Measurements from ENCODE around the gene AP4E1. TPM values are rescaled to one million over a fixed set of nuclear protein-coding genes. Genes with fewer than 3 reads are reported as not detected.
"Not testable (repeated sequence)": the region's sequence is repeated elsewhere in the genome, so short reads cannot be mapped to it uniquely, and the experiment has no call there.

The AP4E1 gene
- total RNA-seq, 1 donor from 2014 or later, result 11.5 TPM

DNA sequence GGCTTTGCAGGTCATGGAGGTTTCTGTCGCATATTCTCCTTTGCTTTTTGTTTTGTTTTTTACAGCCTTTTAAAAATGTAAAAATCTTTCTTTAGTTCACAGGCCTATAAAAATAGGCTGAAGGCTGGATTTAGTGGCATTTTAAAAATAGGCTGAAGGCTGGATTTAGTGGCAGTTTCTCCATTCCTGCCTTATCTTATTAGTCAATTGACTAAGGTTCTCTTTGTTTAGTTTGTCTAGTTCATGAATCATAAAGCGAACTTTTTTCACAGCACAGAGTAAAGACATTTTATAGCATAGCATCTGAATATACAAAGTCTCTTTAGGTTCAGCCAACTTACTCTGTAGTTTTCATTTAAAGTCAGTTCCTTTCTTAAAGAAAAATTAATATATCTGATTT is 31.4 kb downstream of the AP4E1 start:
- intact Hi-C loops (cut with micrococcal nuclease), result no loop called here

- intact Hi-C loops (cut with micrococcal nuclease), result no loop called here
Measured at GRCh38 chr15:50940506-50940905, 32.0 kb downstream of the AP4E1 start.

DNA sequence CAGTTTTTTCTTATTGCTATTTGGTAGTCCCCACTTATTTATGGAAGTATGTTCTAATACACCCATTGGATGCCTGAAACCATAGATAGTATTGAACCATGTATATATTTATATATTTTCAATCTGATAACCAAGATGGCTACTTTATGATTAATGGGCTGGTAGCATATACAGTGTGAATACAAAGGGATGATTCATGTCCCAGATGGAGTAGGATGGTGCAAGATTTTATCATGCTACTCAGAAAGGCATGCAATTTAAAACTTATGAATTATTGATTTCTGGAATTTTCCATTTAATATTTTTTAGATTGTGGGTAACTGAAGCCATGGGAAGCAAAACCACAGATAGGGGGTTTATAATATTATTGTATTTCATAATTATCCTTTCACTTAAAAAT is 35.2 kb downstream of the AP4E1 start:
- intact Hi-C loops (cut with micrococcal nuclease), result no loop called here

DNA sequence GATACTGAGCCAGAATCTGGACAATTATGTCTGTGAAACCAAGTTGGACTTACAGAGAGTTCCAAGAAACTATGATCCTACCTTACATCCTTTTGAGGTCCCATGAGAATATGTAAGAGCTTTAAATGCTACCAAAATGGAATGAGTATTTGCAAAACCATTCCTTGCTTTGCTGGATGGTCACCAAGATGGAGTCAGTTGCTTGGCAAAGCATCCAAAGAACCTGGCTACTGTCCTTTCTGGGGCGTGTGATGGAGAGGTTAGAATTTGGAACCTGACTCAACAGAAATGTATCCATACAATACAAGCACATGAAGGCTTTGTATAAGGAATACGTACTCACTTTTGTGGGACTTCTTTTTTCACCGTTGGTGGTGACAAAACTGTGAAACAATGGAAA is 36.2 kb downstream of the AP4E1 start:
- intact Hi-C loops (cut with micrococcal nuclease), result no loop called here

- intact Hi-C loops (cut with micrococcal nuclease), result no loop called here
Measured at GRCh38 chr15:50945725-50946124, 37.2 kb downstream of the AP4E1 start.

GRCh38 chr15:50950745-50951144 is 42.3 kb downstream of the AP4E1 start:
- intact Hi-C loops (cut with micrococcal nuclease), result not testable (repeated sequence)

- intact Hi-C loops (cut with micrococcal nuclease), result no loop called here
Measured at GRCh38 chr15:50953302-50953701, 44.8 kb downstream of the AP4E1 start.

DNA sequence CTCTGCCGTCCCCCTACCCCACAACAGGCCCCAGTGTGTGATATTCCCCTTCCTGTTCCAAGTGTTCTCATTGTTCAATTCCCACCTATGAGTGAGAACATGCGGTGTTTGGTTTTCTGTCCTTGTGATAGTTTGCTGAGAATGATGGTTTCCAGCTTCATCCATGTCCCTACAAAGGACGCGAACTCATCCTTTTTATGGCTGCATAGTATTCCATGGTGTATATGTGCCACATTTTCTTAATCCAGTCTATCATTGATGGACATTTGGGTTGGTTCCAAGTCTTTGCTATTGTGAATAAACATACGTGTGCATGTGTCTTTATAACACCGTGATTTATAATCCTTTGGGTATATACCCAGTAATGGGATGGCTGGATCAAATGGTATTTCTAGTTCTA is 46.4 kb downstream of the AP4E1 start:
- intact Hi-C loops (cut with micrococcal nuclease), result not testable (repeated sequence)

GRCh38 chr15:50959717-50960116 is 51.2 kb downstream of the AP4E1 start:
- intact Hi-C loops (cut with micrococcal nuclease), result no loop called here

DNA sequence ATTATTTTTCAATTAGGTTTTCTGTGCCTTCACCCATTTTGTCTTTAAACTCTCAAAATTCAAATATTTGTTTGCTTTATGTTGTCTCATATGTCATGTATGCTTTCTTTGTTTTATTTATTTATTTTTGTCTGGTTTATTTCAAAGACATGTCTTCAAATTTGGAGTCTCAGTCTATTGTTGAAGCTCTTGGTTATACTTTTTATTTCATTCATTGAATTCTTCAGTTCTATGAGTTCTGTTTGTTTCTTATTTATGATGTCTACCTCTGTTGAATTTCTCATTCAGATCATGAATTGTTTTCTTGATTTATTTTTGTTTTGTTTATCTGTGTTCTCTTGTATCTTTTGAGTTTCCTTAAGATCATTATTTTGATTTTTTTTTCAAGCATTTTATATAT is 55.6 kb downstream of the AP4E1 start:
- intact Hi-C loops (cut with micrococcal nuclease), result no loop called here

- intact Hi-C loops (cut with micrococcal nuclease), result loop anchor here (5.0 kb wide), 1 partner anchor 139 kb away; no protein-coding TSS in a partner anchor
Measured at GRCh38 chr15:50968353-50968752, 59.9 kb downstream of the AP4E1 start.

DNA sequence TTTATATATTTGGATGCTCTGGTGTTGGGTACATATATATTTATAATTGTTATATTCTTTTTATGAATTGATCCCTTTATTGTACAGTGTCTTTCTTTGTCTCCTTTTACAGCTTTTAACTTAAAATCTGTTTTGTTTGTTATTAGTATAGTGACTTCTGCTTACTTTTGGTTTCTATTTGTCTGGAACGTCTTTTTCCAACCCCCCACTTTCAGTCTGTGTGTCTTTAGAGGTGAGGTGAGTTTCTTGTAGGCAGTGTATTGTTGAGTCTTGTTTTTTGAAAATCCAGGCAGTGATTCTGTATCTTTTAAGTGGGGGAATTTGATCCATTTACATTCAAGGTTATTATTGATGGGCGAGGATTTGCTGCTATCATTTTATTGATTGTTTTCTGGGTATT is 62.0 kb downstream of the AP4E1 start:
- intact Hi-C loops (cut with micrococcal nuclease), result no loop called here

DNA sequence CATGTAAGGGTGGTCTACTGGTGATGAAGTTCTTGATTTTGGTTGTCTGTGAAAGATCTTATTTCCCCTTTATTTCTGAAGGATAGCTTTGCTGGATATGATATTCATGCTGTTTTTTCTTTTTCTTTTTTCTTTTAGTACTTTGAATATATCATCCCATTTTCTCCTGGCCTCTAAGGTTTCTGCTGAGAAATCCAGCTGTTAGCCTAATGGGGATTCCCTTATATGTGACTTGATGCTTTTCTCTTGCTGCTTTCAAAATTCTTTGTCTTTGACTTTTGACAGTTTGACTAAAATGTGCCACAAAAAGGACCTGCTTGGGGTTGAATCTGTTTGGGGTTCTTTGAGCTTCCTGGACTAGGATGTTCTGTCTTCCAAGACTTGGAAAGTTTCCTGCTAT is 62.6 kb downstream of the AP4E1 start:
- intact Hi-C loops (cut with micrococcal nuclease), result no loop called here

- intact Hi-C loops (cut with micrococcal nuclease), result no loop called here
Measured at GRCh38 chr15:50971542-50971941, 63.1 kb downstream of the AP4E1 start.

GRCh38 chr15:50973605-50974004 is 65.1 kb downstream of the AP4E1 start:
- intact Hi-C loops (cut with micrococcal nuclease), result no loop called here

GRCh38 chr15:50977162-50977561 is 68.7 kb downstream of the AP4E1 start:
- intact Hi-C loops (cut with micrococcal nuclease), result no loop called here

DNA sequence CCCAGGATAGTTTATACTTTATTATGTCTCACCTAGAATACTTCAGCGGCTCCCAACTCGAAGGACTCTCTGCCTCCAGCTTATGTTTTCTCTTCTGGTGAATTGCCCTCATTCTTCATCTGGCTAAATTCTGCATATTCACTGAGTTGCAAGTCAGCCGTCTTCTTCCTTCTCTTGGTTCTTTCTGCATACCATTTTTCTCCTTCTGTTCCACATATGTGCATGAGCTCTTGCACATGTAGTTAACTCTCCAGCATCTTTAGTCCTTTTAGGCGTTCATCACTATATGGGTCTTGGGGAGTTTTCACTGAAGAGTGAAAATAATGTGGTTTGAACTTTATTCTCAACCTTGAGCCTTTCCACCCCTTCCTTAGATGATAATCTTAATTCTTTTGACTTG is 70.1 kb downstream of the AP4E1 start:
- intact Hi-C loops (cut with micrococcal nuclease), result no loop called here

DNA sequence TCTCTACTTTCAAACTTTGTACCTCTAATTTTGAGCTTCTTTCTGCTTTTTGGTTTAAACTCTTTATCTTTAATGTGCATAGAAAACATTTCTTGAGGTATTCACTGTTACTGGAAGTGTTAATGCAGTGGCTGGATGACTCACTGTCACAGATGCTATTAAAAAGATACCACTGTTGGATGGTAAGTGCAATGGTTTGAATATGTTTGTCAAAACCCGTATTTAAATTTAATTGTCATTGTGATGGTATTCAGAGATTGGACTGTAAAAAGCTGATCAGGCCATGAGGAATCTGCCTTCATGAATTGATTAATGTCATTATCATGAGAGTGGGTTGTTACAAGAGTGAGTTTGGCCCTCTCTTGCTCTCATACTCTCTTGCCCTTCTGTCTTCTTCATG is 70.6 kb downstream of the AP4E1 start:
- intact Hi-C loops (cut with micrococcal nuclease), result no loop called here

GRCh38 chr15:50993598-50993997 is 85.1 kb downstream of the AP4E1 start:
- intact Hi-C loops (cut with micrococcal nuclease), result no loop called here

- intact Hi-C loops (cut with micrococcal nuclease), result no loop called here
Measured at GRCh38 chr15:50996641-50997040, 88.2 kb downstream of the AP4E1 start.

DNA sequence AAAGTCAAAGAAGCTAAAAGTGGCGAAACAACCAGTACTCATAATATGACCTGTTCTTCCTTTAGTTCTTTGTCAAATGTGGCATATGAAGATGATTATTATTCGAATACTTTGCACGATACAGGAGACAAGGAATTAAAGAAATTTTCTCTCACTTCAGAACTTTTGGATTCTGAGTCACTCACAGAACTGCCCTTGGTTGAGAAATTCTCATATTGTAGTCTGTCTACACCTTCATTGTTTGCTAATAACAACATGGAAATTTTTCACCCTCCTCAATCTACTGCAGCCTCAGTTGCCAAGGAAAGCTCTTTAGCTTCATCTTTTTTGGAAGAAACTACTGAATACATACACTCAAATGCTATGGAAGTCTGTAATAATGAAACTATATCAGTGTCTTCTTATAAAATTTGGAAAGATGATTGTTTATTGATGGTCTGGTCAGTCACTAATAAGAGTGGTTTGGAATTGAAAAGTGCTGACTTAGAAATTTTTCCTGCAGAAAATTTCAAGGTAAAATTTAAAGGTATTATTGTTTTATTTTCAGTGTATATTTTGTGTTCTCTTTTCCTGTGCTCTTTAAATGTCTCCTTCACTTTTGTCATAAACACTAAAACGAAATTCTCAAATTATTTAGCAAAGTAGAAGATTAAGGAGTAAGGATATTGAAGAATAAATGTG is 89.0 kb downstream of the AP4E1 start:
- intact Hi-C loops (cut with micrococcal nuclease), result no loop called here

DNA sequence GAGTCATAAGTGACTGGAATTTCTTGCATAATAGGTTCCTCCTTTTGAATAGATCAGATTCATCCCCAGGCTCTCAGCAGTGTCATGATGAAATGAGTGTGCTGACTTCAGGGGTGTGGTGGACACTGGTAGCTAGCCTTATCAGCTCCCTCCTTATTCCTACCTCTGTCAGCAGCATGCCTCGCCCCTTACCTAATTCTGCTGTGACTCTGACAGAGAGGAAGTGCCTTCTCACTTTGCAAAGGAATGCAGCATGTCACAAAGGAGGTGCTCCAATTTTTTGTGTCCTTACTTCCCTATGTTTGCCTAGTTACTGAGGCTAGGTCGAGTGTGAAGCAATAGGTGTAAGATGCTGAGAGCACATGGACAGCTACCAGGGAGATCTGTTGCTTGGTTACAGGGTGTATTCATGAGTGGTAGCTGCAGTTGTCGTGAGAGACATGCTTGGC is 95.6 kb downstream of the AP4E1 start:
- intact Hi-C loops (cut with micrococcal nuclease), result no loop called here

DNA sequence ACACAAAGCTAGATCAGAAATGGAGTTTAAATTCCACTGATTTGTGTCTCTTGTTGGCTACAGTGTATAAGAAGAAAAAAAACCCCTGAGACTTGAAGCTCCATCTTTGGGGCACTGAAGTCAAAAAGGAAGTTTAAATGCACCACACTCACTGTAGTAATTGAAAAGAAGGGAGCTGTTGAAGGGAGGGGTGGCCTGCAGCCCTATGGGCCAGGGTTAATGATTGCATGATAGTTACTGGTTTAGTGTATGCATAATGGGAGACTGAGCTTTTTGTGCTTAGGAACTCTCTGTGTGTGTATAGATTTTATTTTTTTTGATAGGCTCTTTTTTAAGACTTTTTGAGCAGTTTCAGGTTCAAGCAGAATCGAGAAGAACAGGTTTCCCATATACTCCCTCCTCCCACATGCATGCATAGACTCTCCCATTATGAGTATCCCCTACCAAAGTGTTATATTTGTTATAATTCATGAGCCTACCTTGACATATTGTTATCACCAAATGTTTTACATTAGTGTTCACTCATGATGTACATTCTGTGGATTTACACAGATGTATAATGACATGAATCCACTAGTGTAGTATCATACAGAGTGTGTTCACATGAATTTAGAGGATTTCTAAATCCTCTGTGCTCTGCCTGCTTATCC is 98.0 kb downstream of the AP4E1 start:
- intact Hi-C loops (cut with micrococcal nuclease), result no loop called here
